HepG2 (cell line): ENCODE measurements around the gene PTPN13. TPM values are rescaled to one million over a fixed set of nuclear protein-coding genes. Genes with fewer than 3 reads are reported as not detected.

Experiments used
- ATAC-seq: fragments of 200-7000 bp; cut with Tn5 transposase; 3 replicates; pipeline ENCODE4 v1.9.1; 2020; ENCODE audit warnings: mild to moderate bottlenecking, moderate library complexity
- BruUV-seq: library from RNA; stranded (reverse); fragments of 400-500 nt; replicated peaks from 2 replicates; lab custom pipeline; 2021; lab: Mats Ljungman, UMichigan
- CTCF ChIA-PET: fragments of 300-600 bp; formaldehyde crosslinking; extraction: SDS; loops from one replicate; lab custom pipeline; 2021; ENCODE audit warnings: low total read pairs, inconsistent platforms, low intra/inter-chr PET ratio; lab: Yijun Ruan, JAX
- POLR2A ChIA-PET: fragments of 350-600 bp; sonication (Branson Sonifier 250); formaldehyde crosslinking; loops from one replicate; lab custom pipeline; 2020; ENCODE audit warnings: antibody characterized with exemption, inconsistent platforms; lab: Yijun Ruan, JAX
- DNase-seq: peaks from one replicate; pipeline ENCODE4 v3.0.0-alpha.2; 2015; ENCODE audit warnings: low spot score
- FAIRE-seq: peaks from 3 replicates; lab custom pipeline; 2011; peaks lifted over from hg19 to GRCh38; lab: Jason Lieb, UNC
- H2AFZ ChIP-seq: one replicate; pipeline ENCODE4 v1.6.1; 2011; ENCODE audit warnings: low read length, inconsistent platforms
- H3K27ac ChIP-seq: fragments of 300-600 bp; 3 replicates; pipeline ENCODE4 v1.8.0; 2011; ENCODE audit warnings: mixed run types, mild to moderate bottlenecking, mixed read lengths, low read length, inconsistent platforms; ENCODE audit not compliant: insufficient read depth; ENCODE audit errors: extremely low read length
- H3K27me3 ChIP-seq, 2 experiments: fragments of 200-600 bp in 1 of 2; 2 replicates in 1 of 2; 3 replicates in 1 of 2; pipeline versions ENCODE4 v1.6.0 to v1.8.0; 2011; ENCODE audit warnings: low read length in 2 of 2, mild to moderate bottlenecking in 2 of 2, moderate library complexity in 2 of 2, inconsistent platforms in 1 of 2; ENCODE audit not compliant: insufficient read depth in 2 of 2, control insufficient read depth in 1 of 2
- H3K36me3 ChIP-seq, 2 experiments: fragments of 200-600 bp in 1 of 2; replicated peaks in 1 of 2; 2 replicates in 1 of 2; 3 replicates in 1 of 2; pipeline versions ENCODE4 v1.5.1 to v1.8.0; 2011; ENCODE audit warnings: low read length in 2 of 2, inconsistent platforms in 1 of 2; ENCODE audit not compliant: insufficient read depth in 2 of 2, control insufficient read depth in 1 of 2
- H3K4me1 ChIP-seq: 2 replicates; pipeline ENCODE4 v1.5.1; 2012; ENCODE audit warnings: low read length, inconsistent platforms; ENCODE audit not compliant: insufficient read depth
- H3K4me2 ChIP-seq: 2 replicates; pipeline ENCODE4 v1.6.0; 2011; ENCODE audit warnings: low read depth, low read length, inconsistent platforms
- H3K4me3 ChIP-seq, 3 experiments: fragments of 200-600 bp in 1 of 3; sonication (generic), shearing (Covaris generic) in 1 of 3; replicated peaks in 1 of 3; 2 replicates each; pipeline ENCODE4 v1.5.1; 2011 to 2016; ENCODE audit warnings: low read length in 3 of 3, inconsistent platforms in 2 of 3, low read depth in 2 of 3, mild to moderate bottlenecking in 2 of 3, control low read depth in 1 of 3, mixed read lengths in 1 of 3; ENCODE audit not compliant: insufficient read depth in 1 of 3
- H3K79me2 ChIP-seq: one replicate; pipeline ENCODE4 v1.6.1; 2011; ENCODE audit warnings: low read length, inconsistent platforms; ENCODE audit not compliant: insufficient read depth
- H3K9ac ChIP-seq: 2 replicates; pipeline ENCODE4 v1.6.0; 2011; ENCODE audit warnings: mild to moderate bottlenecking, low read depth, low read length, inconsistent platforms; ENCODE audit not compliant: insufficient read depth
- H3K9me3 ChIP-seq: 2 replicates; pipeline ENCODE4 v1.5.1; 2012; ENCODE audit warnings: mild to moderate bottlenecking, low read length
- H4K20me1 ChIP-seq: 2 replicates; pipeline ENCODE4 v1.6.0; 2011; ENCODE audit warnings: inconsistent platforms, mild to moderate bottlenecking, low read length, moderate library complexity; ENCODE audit not compliant: insufficient read depth
- ARHGAP35 ChIP-seq: sonication (generic); formaldehyde crosslinking; IDR thresholded peaks from 2 replicates; pipeline ENCODE4 v1.9.0; 2022; ENCODE audit warnings: mild to moderate bottlenecking, inconsistent platforms, moderate library complexity, missing genetic modification reagents, borderline replicate concordance
- ETS1 ChIP-seq: sonication (generic); formaldehyde crosslinking; IDR thresholded peaks from 2 replicates; pipeline ENCODE4 v1.4.0; 2020; ENCODE audit warnings: missing genetic modification reagents
- FOXK2 ChIP-seq: fragments of 450-650 bp; IDR thresholded peaks from 2 replicates; pipeline ENCODE4 v1.6.1; 2016
- NR2F1 ChIP-seq, 2 experiments: fragments of 450-650 bp in 1 of 2; formaldehyde crosslinking in 1 of 2; IDR thresholded peaks; 2 replicates each; pipeline versions ENCODE4 v1.5.0 to v1.6.1; 2016 to 2020; ENCODE audit warnings: mild to moderate bottlenecking in 1 of 2, missing compliant biosample characterization in 1 of 2, missing genetic modification reagents in 1 of 2, moderate library complexity in 1 of 2
- SOX5 ChIP-seq: IDR thresholded peaks from 2 replicates; pipeline ENCODE4 v1.6.1; 2016; ENCODE audit warnings: borderline replicate concordance
- ZKSCAN8 ChIP-seq: IDR thresholded peaks from 2 replicates; pipeline ENCODE4 v1.6.1; 2016; ENCODE audit warnings: borderline replicate concordance, missing genetic modification reagents, missing compliant biosample characterization
- ZMYM4 ChIP-seq: sonication (generic); formaldehyde crosslinking; IDR thresholded peaks from 2 replicates; pipeline ENCODE4 v1.8.1; 2023; ENCODE audit warnings: mild to moderate bottlenecking, missing genetic modification reagents
- ZNF790 ChIP-seq: sonication (generic); formaldehyde crosslinking; IDR thresholded peaks from 2 replicates; pipeline ENCODE4 v1.8.0; 2022; ENCODE audit warnings: missing genetic modification reagents, mild to moderate bottlenecking, borderline replicate concordance
- whole genome bisulfite sequencing: methylation state at CpG from one replicate; pipeline ENCODE4 v1.1.6; 2017; ENCODE audit warnings: low lambda C conversion rate; 5-methylcytosine and 5-hydroxymethylcytosine counted together
- in situ Hi-C: cut with HindIII; loops from 2 replicates; pipeline ENCODE4 v1.10.0; 2017; ENCODE audit warnings: low pct_unique_long_range_greater_than_20kb; ENCODE audit not compliant: extremely low pct_ligation_motif_present
- intact Hi-C: fragments of 100-400 bp; cut with micrococcal nuclease; formaldehyde crosslinking; loops from one replicate; pipeline ENCODE4 v1.10.0; 2022; ENCODE audit not compliant: unreplicated experiment
- polyA plus RNA-seq, 8 experiments: library from polyadenylated mRNA; depleted of rRNA in 3 of 8; stranded (reverse) in 7 of 8; unstranded in 1 of 8; fragments of >200 nt; fragmentation: Illumina TruSeq in 4 of 8; extraction: Trizol in 4 of 8; gene quantifications; 2 replicates each; pipeline versions ENCODE4 v1.2.1 to v1.2.3, GENCODE V29; 2011 to 2016; ENCODE audit warnings: low read depth in 4 of 8, missing spikeins in 1 of 8, mixed read lengths in 1 of 8; ENCODE audit not compliant: insufficient read depth in 1 of 8
- total RNA-seq, 5 experiments: library from RNA; depleted of rRNA; stranded (reverse); fragments of >200 nt; fragmentation: Illumina TruSeq; extraction: Trizol; gene quantifications; 2 replicates each; pipeline ENCODE4 v1.2.3, GENCODE V29; 2016; ENCODE audit warnings: low read depth in 1 of 5
- TF ChIP-seq, protein P1 (sequence below): sonication (generic); formaldehyde crosslinking; conservative IDR thresholded peaks from 2 replicates; pipeline ENCODE4 v1.4.0; 2020; ENCODE audit warnings: mild to moderate bottlenecking, missing genetic modification reagents, moderate library complexity
- TF ChIP-seq, protein P2 (sequence below): sonication (generic); formaldehyde crosslinking; IDR thresholded peaks from 2 replicates; pipeline ENCODE4 v1.4.0; 2020; ENCODE audit warnings: missing genetic modification reagents

PTPN13 gene
- total and polyA plus RNA-seq, 2 of the 13 experiments (the other 11 are each of a cell fraction or from before 2014, with no cell fraction given): not detected

DNA sequence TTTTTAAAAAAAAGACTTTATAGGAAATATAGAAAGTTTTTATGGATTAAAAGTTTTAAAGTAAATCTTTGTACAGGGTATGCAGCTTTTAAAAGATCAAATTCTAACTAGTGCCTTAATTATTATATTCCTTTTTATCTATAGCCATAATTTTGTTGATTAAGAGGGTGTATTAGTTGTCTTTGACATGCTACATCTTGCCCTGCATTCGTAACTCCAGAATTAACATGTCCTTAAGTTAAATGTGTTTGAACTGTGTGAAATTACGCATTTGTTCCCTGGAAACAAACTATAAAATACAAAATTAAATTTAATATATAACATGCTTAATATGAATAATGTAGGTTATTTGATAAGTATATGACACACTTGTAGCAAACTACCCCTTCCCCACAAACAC lies 66.3 kb downstream of the PTPN13 start:
- in situ Hi-C loops: no loop called here
- H3K27ac ChIP-seq: no peak overlapping the region
- no peak overlapping the region for H3K9ac ChIP-seq
- no peaks in the 10 kb centered on the region for H3K79me2 ChIP-seq
- TF ChIP-seq NR2F1 (CRISPR knock-in tag; IDR thresholded peaks at IDR 0.05): no peak
- TF ChIP-seq ZMYM4: no peak
- TF ChIP-seq SOX5 (CRISPR knock-in tag): no peak
- TF ChIP-seq, protein P1, sequence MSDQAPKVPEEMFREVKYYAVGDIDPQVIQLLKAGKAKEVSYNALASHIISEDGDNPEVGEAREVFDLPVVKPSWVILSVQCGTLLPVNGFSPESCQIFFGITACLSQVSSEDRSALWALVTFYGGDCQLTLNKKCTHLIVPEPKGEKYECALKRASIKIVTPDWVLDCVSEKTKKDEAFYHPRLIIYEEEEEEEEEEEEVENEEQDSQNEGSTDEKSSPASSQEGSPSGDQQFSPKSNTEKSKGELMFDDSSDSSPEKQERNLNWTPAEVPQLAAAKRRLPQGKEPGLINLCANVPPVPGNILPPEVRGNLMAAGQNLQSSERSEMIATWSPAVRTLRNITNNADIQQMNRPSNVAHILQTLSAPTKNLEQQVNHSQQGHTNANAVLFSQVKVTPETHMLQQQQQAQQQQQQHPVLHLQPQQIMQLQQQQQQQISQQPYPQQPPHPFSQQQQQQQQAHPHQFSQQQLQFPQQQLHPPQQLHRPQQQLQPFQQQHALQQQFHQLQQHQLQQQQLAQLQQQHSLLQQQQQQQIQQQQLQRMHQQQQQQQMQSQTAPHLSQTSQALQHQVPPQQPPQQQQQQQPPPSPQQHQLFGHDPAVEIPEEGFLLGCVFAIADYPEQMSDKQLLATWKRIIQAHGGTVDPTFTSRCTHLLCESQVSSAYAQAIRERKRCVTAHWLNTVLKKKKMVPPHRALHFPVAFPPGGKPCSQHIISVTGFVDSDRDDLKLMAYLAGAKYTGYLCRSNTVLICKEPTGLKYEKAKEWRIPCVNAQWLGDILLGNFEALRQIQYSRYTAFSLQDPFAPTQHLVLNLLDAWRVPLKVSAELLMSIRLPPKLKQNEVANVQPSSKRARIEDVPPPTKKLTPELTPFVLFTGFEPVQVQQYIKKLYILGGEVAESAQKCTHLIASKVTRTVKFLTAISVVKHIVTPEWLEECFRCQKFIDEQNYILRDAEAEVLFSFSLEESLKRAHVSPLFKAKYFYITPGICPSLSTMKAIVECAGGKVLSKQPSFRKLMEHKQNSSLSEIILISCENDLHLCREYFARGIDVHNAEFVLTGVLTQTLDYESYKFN: no peak
- no peak for TF ChIP-seq ETS1 (CRISPR knock-in tag)
- TF ChIP-seq ZNF790: no peak
- TF ChIP-seq, protein P2, sequence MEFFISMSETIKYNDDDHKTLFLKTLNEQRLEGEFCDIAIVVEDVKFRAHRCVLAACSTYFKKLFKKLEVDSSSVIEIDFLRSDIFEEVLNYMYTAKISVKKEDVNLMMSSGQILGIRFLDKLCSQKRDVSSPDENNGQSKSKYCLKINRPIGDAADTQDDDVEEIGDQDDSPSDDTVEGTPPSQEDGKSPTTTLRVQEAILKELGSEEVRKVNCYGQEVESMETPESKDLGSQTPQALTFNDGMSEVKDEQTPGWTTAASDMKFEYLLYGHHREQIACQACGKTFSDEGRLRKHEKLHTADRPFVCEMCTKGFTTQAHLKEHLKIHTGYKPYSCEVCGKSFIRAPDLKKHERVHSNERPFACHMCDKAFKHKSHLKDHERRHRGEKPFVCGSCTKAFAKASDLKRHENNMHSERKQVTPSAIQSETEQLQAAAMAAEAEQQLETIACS (CRISPR knock-in tag): no peak
- no peak for TF ChIP-seq FOXK2
- no peak for TF ChIP-seq ZKSCAN8
- no peak for TF ChIP-seq ARHGAP35 (CRISPR knock-in tag)
- H3K9me3 ChIP-seq: no peaks in the 10 kb centered on the region
- ChIA-PET CTCF (no interaction called here), POLR2A (no interaction called here)
- no TSS peak for BruUV-seq
- no peaks in the 10 kb centered on the region for H3K4me1 ChIP-seq
- H3K36me3 ChIP-seq: no peaks in the 10 kb centered on the region
- H3K4me3 ChIP-seq: no peak overlapping the region
- DNase-seq (no peak), FAIRE-seq (no peak), ATAC-seq (no peak)
- H3K27me3 ChIP-seq: no peaks in the 10 kb centered on the region
- H2AFZ ChIP-seq: no peak overlapping the region
- intact Hi-C loops: no loop called here
- 1% methylated on average over 2 of the region's 2 CpGs for WGBS
- no peaks in the 10 kb centered on the region for H4K20me1 ChIP-seq
- no peak overlapping the region for H3K4me2 ChIP-seq
